HCT116 (cell line): ENCODE measurements around the gene SLC37A3.

Experiments used
- CEBPB ChIP-seq: IDR thresholded peaks from 2 replicates; pipeline ENCODE4 v1.6.1; 2012; ENCODE audit warnings: low read depth
- CTCF ChIP-seq, 3 experiments: fragments of 200-600 bp in 1 of 3; sonication (generic) in 1 of 3; IDR thresholded peaks in 2 of 3; conservative IDR thresholded peaks in 1 of 3; 2 replicates each; pipeline ENCODE4 v1.5.1; 2012 to 2017; ENCODE audit warnings: low read depth in 2 of 3, low read length in 2 of 3, antibody characterized with exemption in 1 of 3, borderline replicate concordance in 1 of 3, control low read depth in 1 of 3, mild to moderate bottlenecking in 1 of 3, mixed read lengths in 1 of 3, mixed run types in 1 of 3, moderate library complexity in 1 of 3; ENCODE audit not compliant: insufficient read depth in 1 of 3
- EZH2 ChIP-seq: fragments of 200-600 bp; sonication (generic); IDR thresholded peaks from 2 replicates; pipeline ENCODE4 v1.6.1; 2017; ENCODE audit warnings: antibody characterized with exemption, mixed run types
- MAX ChIP-seq: IDR thresholded peaks from 2 replicates; pipeline ENCODE4 v1.6.1; 2012
- POLR2A ChIP-seq: IDR thresholded peaks from 2 replicates; pipeline ENCODE4 v1.7.0; 2011; ENCODE audit warnings: borderline replicate concordance; ENCODE audit not compliant: insufficient read depth, insufficient read length; ENCODE audit errors: extremely low read depth
- POLR2AphosphoS5 ChIP-seq: IDR thresholded peaks from 2 replicates; pipeline ENCODE4 v1.6.1; 2011; ENCODE audit warnings: mild to moderate bottlenecking, low read depth, low read length, moderate library complexity
- RAD21 ChIP-seq: IDR thresholded peaks from 2 replicates; pipeline ENCODE4 v1.6.1; 2012; ENCODE audit warnings: low read depth, mild to moderate bottlenecking
- SP1 ChIP-seq: IDR thresholded peaks from 2 replicates; pipeline ENCODE4 v1.6.1; 2012; ENCODE audit warnings: low read depth
- YY1 ChIP-seq: IDR thresholded peaks from 2 replicates; pipeline ENCODE4 v1.6.1; 2011; ENCODE audit warnings: low read length, low read depth, moderate library complexity, mild to moderate bottlenecking; ENCODE audit not compliant: insufficient replicate concordance; ENCODE audit errors: extremely low read depth
- ZNF274 ChIP-seq: fragments of 200-500 bp; sonication (Bioruptor generic); IDR thresholded peaks from 2 replicates; pipeline ENCODE4 v1.6.1; 2014; ENCODE audit warnings: mild to moderate bottlenecking, low read depth, low read length, inconsistent platforms

- TF ChIP-seq CTCF (IDR thresholded peaks at IDR 0.05 in 2 of 3, conservative IDR thresholded peaks at IDR 0.05 in 1 of 3; ENCODE audit: borderline replicate concordance in 1 of 3, insufficient read depth in 1 of 3, low read depth in 2 of 3, low read length in 2 of 3): no peak
- TF ChIP-seq SP1: no peak
- no peak for TF ChIP-seq ZNF274
- no peak for TF ChIP-seq POLR2A
- no peak for TF ChIP-seq MAX
- TF ChIP-seq YY1: no peak
- TF ChIP-seq EZH2: no peak
- TF ChIP-seq CEBPB: no peak
- no peak for TF ChIP-seq POLR2AphosphoS5
- no peak for TF ChIP-seq RAD21
Observed at GRCh38 chr7:140347218-140347617, 51.1 kb downstream of the SLC37A3 start.
